Sigmoid colon (tissue), 4 donors: ENCODE measurements around the gene DHRS3.

Source experiments
- CTCF ChIP-seq, 4 experiments: fragments of 450-650 bp in 3 of 4; fragments of 200-600 bp in 1 of 4; IDR thresholded peaks; one replicate each; pipeline ENCODE4 v1.5.1; 2016 to 2019; ENCODE audit warnings: antibody characterized with exemption in 4 of 4, mild to moderate bottlenecking in 3 of 4, moderate library complexity in 2 of 4
- POLR2A ChIP-seq, 2 donors: fragments of 450-650 bp; IDR thresholded peaks; one replicate each; pipeline ENCODE4 v1.6.1; 2016; ENCODE audit warnings: antibody characterized with exemption in 2 of 2, mild to moderate bottlenecking in 2 of 2, moderate library complexity in 2 of 2
- POLR2AphosphoS5 ChIP-seq, 4 donors: sonication (generic); formaldehyde crosslinking; IDR thresholded peaks; one replicate each; pipeline ENCODE4 v1.6.1; 2017; ENCODE audit warnings: antibody characterized with exemption in 4 of 4

DNA sequence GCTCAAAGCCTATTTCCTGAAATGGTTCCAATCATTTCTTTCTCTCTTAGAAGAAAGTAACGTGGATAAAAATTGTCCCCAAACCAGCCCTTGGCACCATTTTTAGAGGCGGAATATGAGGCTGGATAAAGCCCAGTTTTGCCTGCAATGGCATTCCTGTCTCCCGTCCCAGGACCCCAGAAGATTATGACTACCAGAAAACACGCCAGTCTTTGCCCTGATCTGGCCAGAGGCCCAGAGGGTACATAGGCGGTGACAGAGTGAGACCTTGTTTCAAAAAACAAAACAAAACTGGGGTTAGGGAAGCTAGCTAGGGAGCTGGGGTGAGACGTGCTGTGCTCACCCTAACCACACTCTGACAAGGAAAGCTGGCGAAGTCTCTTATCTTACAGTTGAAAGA is 25.8 kb upstream of the DHRS3 start, which contains the start of gene AADACL4:
- TF ChIP-seq POLR2A (IDR thresholded peaks at IDR 0.05) (no peak), CTCF (IDR thresholded peaks at IDR 0.05) (no peak), POLR2AphosphoS5 (IDR thresholded peaks at IDR 0.05) (no peak)
